Mammary epithelial cell (primary cell): ENCODE data around the gene IAH1.
"Not testable (repeated sequence)": the region's sequence is repeated elsewhere in the genome, so short reads cannot be mapped to it uniquely, and the experiment has no call there.

ENCODE experiments used
- CTCF ChIP-seq, 2 donors: IDR thresholded peaks in 1 of 2; conservative IDR thresholded peaks in 1 of 2; 2 replicates each; pipeline ENCODE4 v1.5.1; 2011 to 2012; ENCODE audit warnings: inconsistent platforms in 2 of 2, low read length in 2 of 2, mild to moderate bottlenecking in 2 of 2, control low read depth in 1 of 2, low read depth in 1 of 2; ENCODE audit not compliant: insufficient read depth in 1 of 2; ENCODE audit errors: extremely low read depth in 1 of 2
- EZH2 ChIP-seq: IDR thresholded peaks from 2 replicates; pipeline ENCODE4 v1.6.1; 2012; ENCODE audit warnings: low read length, inconsistent platforms, borderline replicate concordance

DNA sequence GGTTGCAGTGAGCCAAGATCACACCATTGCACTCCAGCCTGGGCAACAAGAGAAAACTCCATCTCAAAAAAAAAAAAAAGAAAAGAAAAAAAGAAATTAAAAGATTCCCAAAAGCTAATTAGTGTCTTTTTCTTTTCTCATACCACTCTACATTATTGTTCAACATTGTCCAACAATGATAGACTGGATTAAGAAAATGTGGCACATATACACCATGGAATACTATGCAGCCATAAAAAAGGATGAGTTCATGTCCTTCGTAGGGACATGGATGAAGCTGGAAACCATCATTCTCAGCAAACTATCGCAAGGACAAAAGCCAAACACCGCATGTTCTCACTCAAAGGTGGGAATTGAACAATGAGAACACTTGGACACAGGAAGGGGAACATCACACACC is 39.6 kb downstream of the IAH1 start:
- not testable (repeated sequence) for TF ChIP-seq CTCF (conservative IDR thresholded peaks at IDR 0.05 in 1 of 2, IDR thresholded peaks at IDR 0.05 in 1 of 2; ENCODE audit: extremely low read depth in 1 of 2, insufficient read depth in 1 of 2, low read depth in 1 of 2, low read length in 2 of 2); EZH2
